MM.1S (cell line): ENCODE data around the gene POPDC3.

Source experiments
- DNase-seq: peaks from one replicate; pipeline ENCODE4 v3.0.0-alpha.2; 2015
- H2AFZ ChIP-seq: fragments of 300-600 bp; sonication (generic); 2 replicates; pipeline ENCODE4 v1.6.0; 2016; ENCODE audit warnings: antibody characterized with exemption, low read length
- H3F3A ChIP-seq: fragments of 300-600 bp; sonication (generic); 2 replicates; pipeline ENCODE4 v1.6.1; 2016; ENCODE audit warnings: mild to moderate bottlenecking, antibody characterized with exemption, low read length, moderate library complexity, mixed read lengths; ENCODE audit not compliant: insufficient read depth
- H3K27ac ChIP-seq: fragments of 300-600 bp; sonication (generic); 2 replicates; pipeline ENCODE4 v1.5.1; 2016; ENCODE audit warnings: mild to moderate bottlenecking, low read length
- H3K27me3 ChIP-seq: fragments of 300-600 bp; sonication (generic); replicated peaks from 2 replicates; pipeline ENCODE4 v1.6.0; 2016; ENCODE audit warnings: low read length; ENCODE audit not compliant: insufficient read depth
- H3K36me3 ChIP-seq: fragments of 300-600 bp; sonication (generic); replicated peaks from 2 replicates; pipeline ENCODE4 v1.6.1; 2016; ENCODE audit warnings: mild to moderate bottlenecking, low read length, mixed read lengths; ENCODE audit not compliant: insufficient read depth
- H3K4me1 ChIP-seq: fragments of 300-600 bp; sonication (generic); 2 replicates; pipeline ENCODE4 v1.6.1; 2016; ENCODE audit warnings: low read length, mixed read lengths
- H3K4me2 ChIP-seq: fragments of 300-600 bp; sonication (generic); 2 replicates; pipeline ENCODE4 v1.6.0; 2016; ENCODE audit warnings: low read depth, low read length
- H3K4me3 ChIP-seq: fragments of 300-600 bp; sonication (generic); 2 replicates; pipeline ENCODE4 v1.5.1; 2016; ENCODE audit warnings: low read length, mixed read lengths
- H3K79me2 ChIP-seq: fragments of 300-600 bp; sonication (generic); 2 replicates; pipeline ENCODE4 v1.6.1; 2016; ENCODE audit warnings: mixed run types, low read length, mixed read lengths
- H3K9ac ChIP-seq: fragments of 300-600 bp; sonication (generic); 2 replicates; pipeline ENCODE4 v1.6.1; 2016; ENCODE audit warnings: low read length, mixed read lengths
- H3K9me2 ChIP-seq: fragments of 300-600 bp; sonication (generic); replicated peaks from 2 replicates; pipeline ENCODE4 v1.6.1; 2016; ENCODE audit warnings: mild to moderate bottlenecking, low read length, mixed read lengths; ENCODE audit not compliant: insufficient read depth
- H3K9me3 ChIP-seq: fragments of 300-600 bp; sonication (generic); replicated peaks from 2 replicates; pipeline ENCODE4 v1.6.1; 2016; ENCODE audit warnings: mild to moderate bottlenecking, low read length, mixed read lengths; ENCODE audit not compliant: insufficient read depth
- H4K20me1 ChIP-seq: fragments of 300-600 bp; sonication (generic); 2 replicates; pipeline ENCODE4 v1.6.1; 2016; ENCODE audit warnings: mild to moderate bottlenecking, low read length, moderate library complexity, mixed read lengths; ENCODE audit not compliant: insufficient read depth
- EZH2 ChIP-seq: fragments of 300-600 bp; sonication (generic); optimal IDR thresholded peaks from 2 replicates; pipeline ENCODE3; 2017; ENCODE audit warnings: low read depth, mild to moderate bottlenecking, antibody characterized with exemption, low read length, mixed read lengths
- EZH2phosphoT487 ChIP-seq: fragments of 300-600 bp; sonication (generic); IDR thresholded peaks from 2 replicates; pipeline ENCODE4 v1.6.1; 2018; ENCODE audit warnings: antibody characterized with exemption, low read length
- TF ChIP-seq, protein P1 (sequence below): fragments of 300-600 bp; sonication (generic); IDR thresholded peaks from 2 replicates; pipeline ENCODE4 v1.5.1; 2016; ENCODE audit warnings: antibody characterized with exemption, low read length, mixed read lengths

Gene POPDC3

DNA sequence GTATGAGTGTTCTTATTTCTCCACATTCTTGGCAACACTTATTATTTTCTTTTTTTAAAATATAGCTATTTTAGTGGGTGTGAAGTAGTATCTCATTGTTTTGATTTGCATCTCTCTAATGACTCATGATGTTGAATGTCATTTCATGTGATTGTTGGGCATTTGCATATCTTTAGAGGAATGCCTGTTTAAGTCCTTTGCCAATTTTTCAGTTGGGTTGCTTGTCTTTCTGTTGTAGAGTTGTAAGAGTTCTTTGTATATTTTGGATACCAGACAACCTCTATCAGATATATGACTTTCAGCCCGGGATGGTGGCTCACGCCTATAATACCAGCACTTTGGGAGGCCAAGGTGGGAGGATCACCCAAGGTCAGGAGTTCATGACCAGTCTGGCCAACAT is 5.1 kb upstream of the POPDC3 start:
- Histone ChIP-seq H2AFZ (no peak overlapping the region), H3K27me3 (no peaks in the 10 kb centered on the region), H3K4me1 (no peaks in the 10 kb centered on the region), H3F3A (no peaks in the 10 kb centered on the region), H3K27ac (no peak overlapping the region), H4K20me1 (no peaks in the 10 kb centered on the region), H3K9ac (no peak overlapping the region), H3K79me2 (no peaks in the 10 kb centered on the region), H3K36me3 (no peaks in the 10 kb centered on the region), H3K9me2 (no peaks in the 10 kb centered on the region), H3K9me3 (no peaks in the 10 kb centered on the region), H3K4me3 (no peak overlapping the region), H3K4me2 (no peak overlapping the region)
- no peak for TF ChIP-seq EZH2
- TF ChIP-seq EZH2phosphoT487: no peak
- TF ChIP-seq, protein P1, sequence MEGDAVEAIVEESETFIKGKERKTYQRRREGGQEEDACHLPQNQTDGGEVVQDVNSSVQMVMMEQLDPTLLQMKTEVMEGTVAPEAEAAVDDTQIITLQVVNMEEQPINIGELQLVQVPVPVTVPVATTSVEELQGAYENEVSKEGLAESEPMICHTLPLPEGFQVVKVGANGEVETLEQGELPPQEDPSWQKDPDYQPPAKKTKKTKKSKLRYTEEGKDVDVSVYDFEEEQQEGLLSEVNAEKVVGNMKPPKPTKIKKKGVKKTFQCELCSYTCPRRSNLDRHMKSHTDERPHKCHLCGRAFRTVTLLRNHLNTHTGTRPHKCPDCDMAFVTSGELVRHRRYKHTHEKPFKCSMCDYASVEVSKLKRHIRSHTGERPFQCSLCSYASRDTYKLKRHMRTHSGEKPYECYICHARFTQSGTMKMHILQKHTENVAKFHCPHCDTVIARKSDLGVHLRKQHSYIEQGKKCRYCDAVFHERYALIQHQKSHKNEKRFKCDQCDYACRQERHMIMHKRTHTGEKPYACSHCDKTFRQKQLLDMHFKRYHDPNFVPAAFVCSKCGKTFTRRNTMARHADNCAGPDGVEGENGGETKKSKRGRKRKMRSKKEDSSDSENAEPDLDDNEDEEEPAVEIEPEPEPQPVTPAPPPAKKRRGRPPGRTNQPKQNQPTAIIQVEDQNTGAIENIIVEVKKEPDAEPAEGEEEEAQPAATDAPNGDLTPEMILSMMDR: no peak
- DNase-seq: no peak

DNA sequence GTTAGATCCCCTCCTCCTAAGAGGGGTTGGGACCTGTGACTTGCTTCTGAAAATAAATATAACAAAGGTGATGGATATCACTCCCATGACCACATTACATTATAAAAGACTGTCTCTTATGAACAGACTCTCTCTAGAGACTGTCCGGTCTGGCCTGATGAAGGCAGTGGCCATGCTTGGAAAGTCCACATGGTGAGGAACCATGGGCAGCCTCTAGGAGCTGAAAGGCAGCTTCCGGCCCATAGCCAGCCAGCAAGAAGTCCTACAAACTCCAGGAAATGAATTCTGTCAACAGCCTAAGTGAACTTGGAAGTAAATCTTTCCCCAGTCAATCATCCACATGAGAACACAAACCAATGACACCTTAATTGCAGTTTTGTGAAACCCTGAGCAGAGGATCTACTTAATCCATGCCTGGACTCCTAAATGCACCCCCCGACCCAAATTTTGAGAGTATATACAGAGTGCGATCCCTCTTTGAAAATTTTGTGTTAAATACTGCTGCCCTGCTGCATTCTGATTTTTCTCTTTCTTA is 2.2 kb upstream of the POPDC3 start:
- TF ChIP-seq, protein P1: no peak
- no peak for TF ChIP-seq EZH2phosphoT487
- TF ChIP-seq EZH2: no peak
- H2AFZ ChIP-seq: no peak overlapping the region

DNA sequence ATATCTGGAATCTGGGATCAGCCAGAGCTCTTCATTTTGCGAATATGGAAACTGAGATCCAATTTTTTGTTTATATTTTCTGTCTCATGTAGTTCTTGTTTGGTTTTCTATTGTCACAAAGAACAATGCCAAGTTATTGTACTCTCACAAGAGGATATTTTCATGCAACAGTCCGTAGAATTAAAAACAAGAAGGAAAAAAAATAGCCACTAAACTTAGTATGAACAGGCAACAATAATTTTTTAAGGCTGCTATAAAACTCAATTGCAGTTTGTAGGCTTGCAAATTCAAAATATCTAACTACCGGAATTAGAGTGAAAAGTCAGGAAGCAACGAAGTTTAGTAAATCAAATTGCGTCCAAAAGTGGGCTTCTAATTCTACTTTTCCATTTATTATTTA is 1.2 kb downstream of the POPDC3 start:
- no peaks in the 10 kb centered on the region for H3F3A ChIP-seq
- no peaks in the 10 kb centered on the region for H3K36me3 ChIP-seq
- no peak overlapping the region for H3K9ac ChIP-seq
- H3K27ac ChIP-seq: no peak overlapping the region
- no peaks in the 10 kb centered on the region for H3K79me2 ChIP-seq
- no peak overlapping the region for H3K4me2 ChIP-seq
- H3K9me3 ChIP-seq: no peaks in the 10 kb centered on the region
- no peaks in the 10 kb centered on the region for H3K4me1 ChIP-seq
- no peak for DNase-seq
- TF ChIP-seq EZH2: no peak
- TF ChIP-seq, protein P1: no peak
- no peak for TF ChIP-seq EZH2phosphoT487
- no peak overlapping the region for H2AFZ ChIP-seq
- H3K4me3 ChIP-seq: no peak overlapping the region
- 0 out of 2 replicates have a peak, but pooled peaks cover 5% of the 10 kb centered on the region for H3K27me3 ChIP-seq
- no peaks in the 10 kb centered on the region for H4K20me1 ChIP-seq
- no peaks in the 10 kb centered on the region for H3K9me2 ChIP-seq

More for the DNA sequence above, 2.2 kb upstream of the POPDC3 start:
- Histone ChIP-seq H3K27ac (no peak overlapping the region), H3K4me2 (no peak overlapping the region), H3K9me3 (no peaks in the 10 kb centered on the region), H3K27me3 (0 out of 2 replicates have a peak, but pooled peaks cover 5% of the 10 kb centered on the region), H3K9ac (no peak overlapping the region), H4K20me1 (no peaks in the 10 kb centered on the region), H3K4me1 (no peaks in the 10 kb centered on the region), H3F3A (no peaks in the 10 kb centered on the region), H3K79me2 (no peaks in the 10 kb centered on the region), H3K36me3 (no peaks in the 10 kb centered on the region), H3K4me3 (no peak overlapping the region), H3K9me2 (no peaks in the 10 kb centered on the region)
- no peak for DNase-seq
